ENCODE results near the gene TMEM245. TPM values are rescaled to one million over a fixed set of nuclear protein-coding genes. Genes with fewer than 3 reads are reported as not detected.

TMEM245 gene
- polyA plus RNA-seq, 2 of the 4 experiments (the other 2 are of a cell fraction) = 44.9 to 88.9 TPM

DNA sequence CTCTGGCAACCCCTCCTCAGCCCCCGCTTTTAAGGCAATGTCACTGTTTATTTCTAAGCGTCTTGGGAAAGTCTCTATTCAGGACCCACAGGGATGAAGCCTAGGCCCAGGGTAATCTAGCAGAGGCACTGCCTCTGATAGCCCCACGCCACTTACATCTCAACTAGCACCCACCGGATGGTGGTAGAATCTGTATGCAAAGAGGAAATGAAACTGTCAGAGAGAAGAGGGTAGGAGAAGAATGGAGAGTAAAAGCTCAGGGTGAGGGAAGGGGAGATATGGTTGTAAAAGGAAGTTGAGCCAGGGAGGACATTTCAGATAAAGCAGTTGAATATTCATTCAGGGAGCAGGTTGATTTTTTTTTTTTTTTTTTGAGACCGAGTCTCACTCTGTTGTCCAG is 44.3 kb upstream of the TMEM245 start:
- no peaks in the 10 kb centered on the region for H3K4me1 ChIP-seq
- ATAC-seq = no peak
- no peak for DNase-seq (ENCODE audit: low read depth in 1 of 2, low spot score in 1 of 2)
- H3K27ac ChIP-seq = no peak overlapping the region
- no peak for FAIRE-seq
- no peak overlapping the region for H3K4me3 ChIP-seq
- POLR2A ChIA-PET = no interaction called here
- WGBS (ENCODE audit: missing lambda C conversion rate) = 91% methylated on average over 5 of the region's 5 CpGs
- CTCF ChIA-PET = interaction anchor here (0.8 to 2.5 kb wide), 2 partner anchors 19 to 29 kb away, joined by 3 to 14 read pairs; no protein-coding TSS in a partner anchor
- TF ChIP-seq POLR2A (IDR thresholded peaks at IDR 0.05; ENCODE audit: low read length) = no peak
- TF ChIP-seq ZSCAN20 (CRISPR knock-in tag; IDR thresholded peaks at IDR 0.05) = no peak
- TF ChIP-seq HOXA7 (CRISPR knock-in tag; IDR thresholded peaks at IDR 0.05) = no peak
- TF ChIP-seq JUN (IDR thresholded peaks at IDR 0.05) = no peak
- TF ChIP-seq, protein P1, sequence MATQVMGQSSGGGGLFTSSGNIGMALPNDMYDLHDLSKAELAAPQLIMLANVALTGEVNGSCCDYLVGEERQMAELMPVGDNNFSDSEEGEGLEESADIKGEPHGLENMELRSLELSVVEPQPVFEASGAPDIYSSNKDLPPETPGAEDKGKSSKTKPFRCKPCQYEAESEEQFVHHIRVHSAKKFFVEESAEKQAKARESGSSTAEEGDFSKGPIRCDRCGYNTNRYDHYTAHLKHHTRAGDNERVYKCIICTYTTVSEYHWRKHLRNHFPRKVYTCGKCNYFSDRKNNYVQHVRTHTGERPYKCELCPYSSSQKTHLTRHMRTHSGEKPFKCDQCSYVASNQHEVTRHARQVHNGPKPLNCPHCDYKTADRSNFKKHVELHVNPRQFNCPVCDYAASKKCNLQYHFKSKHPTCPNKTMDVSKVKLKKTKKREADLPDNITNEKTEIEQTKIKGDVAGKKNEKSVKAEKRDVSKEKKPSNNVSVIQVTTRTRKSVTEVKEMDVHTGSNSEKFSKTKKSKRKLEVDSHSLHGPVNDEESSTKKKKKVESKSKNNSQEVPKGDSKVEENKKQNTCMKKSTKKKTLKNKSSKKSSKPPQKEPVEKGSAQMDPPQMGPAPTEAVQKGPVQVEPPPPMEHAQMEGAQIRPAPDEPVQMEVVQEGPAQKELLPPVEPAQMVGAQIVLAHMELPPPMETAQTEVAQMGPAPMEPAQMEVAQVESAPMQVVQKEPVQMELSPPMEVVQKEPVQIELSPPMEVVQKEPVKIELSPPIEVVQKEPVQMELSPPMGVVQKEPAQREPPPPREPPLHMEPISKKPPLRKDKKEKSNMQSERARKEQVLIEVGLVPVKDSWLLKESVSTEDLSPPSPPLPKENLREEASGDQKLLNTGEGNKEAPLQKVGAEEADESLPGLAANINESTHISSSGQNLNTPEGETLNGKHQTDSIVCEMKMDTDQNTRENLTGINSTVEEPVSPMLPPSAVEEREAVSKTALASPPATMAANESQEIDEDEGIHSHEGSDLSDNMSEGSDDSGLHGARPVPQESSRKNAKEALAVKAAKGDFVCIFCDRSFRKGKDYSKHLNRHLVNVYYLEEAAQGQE (IDR thresholded peaks at IDR 0.05) = no peak
- no peak for TF ChIP-seq ZFP36 (IDR thresholded peaks at IDR 0.05; ENCODE audit: borderline replicate concordance, partially characterized antibody)
- TF ChIP-seq CBX2 (IDR thresholded peaks at IDR 0.05; ENCODE audit: borderline replicate concordance, low read depth) = no peak
- no peak for TF ChIP-seq SMC3 (IDR thresholded peaks at IDR 0.05)
- TF ChIP-seq KDM5A (IDR thresholded peaks at IDR 0.05) = no peak
- TF ChIP-seq PHF8 (IDR thresholded peaks at IDR 0.05; ENCODE audit: borderline replicate concordance, low read depth) = no peak
- no peak for TF ChIP-seq RARB (CRISPR knock-in tag; IDR thresholded peaks at IDR 0.05)
- TF ChIP-seq FOXS1 (CRISPR knock-in tag; IDR thresholded peaks at IDR 0.05) = no peak
- H3K4me2 ChIP-seq = no peak overlapping the region
- H3K9me3 ChIP-seq = no peaks in the 10 kb centered on the region

- Histone ChIP-seq H3K4me1 (no peaks in the 10 kb centered on the region), H3K27ac (no peak overlapping the region), H3K9me3 (no peaks in the 10 kb centered on the region), H3K4me3 (no peak overlapping the region), H3K4me2 (no peak overlapping the region)
- TF ChIP-seq FOXS1 (CRISPR knock-in tag; IDR thresholded peaks at IDR 0.05) = no peak
- TF ChIP-seq ZFP36 (IDR thresholded peaks at IDR 0.05; ENCODE audit: borderline replicate concordance, partially characterized antibody) = peak; percentile 34
- TF ChIP-seq FOSL2 (IDR thresholded peaks at IDR 0.05) = no peak
- TF ChIP-seq FOSL2 (CRISPR knock-in tag; IDR thresholded peaks at IDR 0.05) = no peak
- CTCF ChIA-PET = interaction anchor here (3.1 kb wide), 1 partner anchor 20 kb away, joined by 10 read pairs; no protein-coding TSS in a partner anchor
- no peak for ATAC-seq
- FAIRE-seq = no peak
- WGBS (ENCODE audit: missing lambda C conversion rate) = 79% methylated on average over 1 of the region's 1 CpG
- POLR2A ChIA-PET = no interaction called here
- DNase-seq (ENCODE audit: low read depth in 1 of 2, low spot score in 1 of 2) = no peak
These were observed 43.4 kb upstream of the TMEM245 start for GRCh38 chr9:109163194-109163593.

DNA sequence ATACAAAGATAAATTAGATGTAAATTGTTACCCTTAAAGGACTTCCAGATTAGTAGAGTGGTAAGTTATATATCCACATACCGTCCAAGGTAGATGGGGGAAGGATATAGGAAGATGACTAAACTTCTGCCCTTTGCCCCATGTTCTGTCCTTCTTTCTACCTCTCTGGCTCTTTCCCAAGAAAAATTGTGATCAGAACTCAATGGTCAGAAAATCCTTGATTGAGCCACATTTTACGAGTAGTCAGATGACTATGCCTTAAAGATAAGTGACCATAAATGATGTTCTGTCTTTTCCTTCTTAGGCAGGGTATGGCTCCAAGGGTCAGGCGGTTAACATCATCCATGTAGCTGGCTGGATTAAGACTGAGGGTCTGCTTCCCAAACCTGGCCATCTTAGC is 42.9 kb upstream of the TMEM245 start:
- no peak overlapping the region for H3K4me2 ChIP-seq
- ChIA-PET POLR2A (no interaction called here), CTCF (interaction anchor here (3.1 kb wide), 1 partner anchor 21 kb away, joined by 10 read pairs; no protein-coding TSS in a partner anchor)
- no peaks in the 10 kb centered on the region for H3K4me1 ChIP-seq
- DNase-seq (ENCODE audit: low read depth in 1 of 2, low spot score in 1 of 2) = no peak
- 54% methylated on average over 3 of the region's 3 CpGs for WGBS (ENCODE audit: missing lambda C conversion rate)
- no peak for ATAC-seq
- no peak for TF ChIP-seq BHLHE40 (IDR thresholded peaks at IDR 0.05; ENCODE audit: low read depth, low read length)
- TF ChIP-seq, protein P2, sequence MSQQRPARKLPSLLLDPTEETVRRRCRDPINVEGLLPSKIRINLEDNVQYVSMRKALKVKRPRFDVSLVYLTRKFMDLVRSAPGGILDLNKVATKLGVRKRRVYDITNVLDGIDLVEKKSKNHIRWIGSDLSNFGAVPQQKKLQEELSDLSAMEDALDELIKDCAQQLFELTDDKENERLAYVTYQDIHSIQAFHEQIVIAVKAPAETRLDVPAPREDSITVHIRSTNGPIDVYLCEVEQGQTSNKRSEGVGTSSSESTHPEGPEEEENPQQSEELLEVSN (IDR thresholded peaks at IDR 0.05; ENCODE audit: borderline replicate concordance, low read depth) = no peak
- TF ChIP-seq TFCP2L1 (CRISPR knock-in tag; IDR thresholded peaks at IDR 0.05) = no peak
- TF ChIP-seq, protein P1 (IDR thresholded peaks at IDR 0.05) = no peak
- no peak for TF ChIP-seq ZC3H11A (IDR thresholded peaks at IDR 0.05)
- no peak for TF ChIP-seq EHMT2 (IDR thresholded peaks at IDR 0.05; ENCODE audit: low read depth)
- TF ChIP-seq NPAS2 (CRISPR knock-in tag; IDR thresholded peaks at IDR 0.05; ENCODE audit: borderline replicate concordance) = no peak
- no peak for TF ChIP-seq ESRRA (IDR thresholded peaks at IDR 0.05; ENCODE audit: borderline replicate concordance, low read length)
- TF ChIP-seq BCL3 (IDR thresholded peaks at IDR 0.05) = no peak
- no peak for TF ChIP-seq FOSB (CRISPR knock-in tag; IDR thresholded peaks at IDR 0.05)
- TF ChIP-seq RFX5 (IDR thresholded peaks at IDR 0.05) = no peak
- no peak for TF ChIP-seq MAX (IDR thresholded peaks at IDR 0.05)
- no peak overlapping the region for H3K4me3 ChIP-seq
- H3K9me3 ChIP-seq = no peaks in the 10 kb centered on the region
- no peak overlapping the region for H3K27ac ChIP-seq
- no peak for FAIRE-seq
